ENCODE data around the gene SERTAD1.
A peak's percentile ranks its signal among the peaks of the same experiment; 100 is the strongest.
"Not testable (repeated sequence)": the region's sequence is repeated elsewhere in the genome, so short reads cannot be mapped to it uniquely, and the experiment has no call there.

Gene SERTAD1

GRCh38 chr19:40466219-40466984 is 40.6 kb upstream of the SERTAD1 start:
- TF ChIP-seq CTCF (conservative IDR thresholded peaks at IDR 0.05; ENCODE audit: low read depth, low read length): no peak
- no peak for DNase-seq (ENCODE audit: low read depth)
- peak overlapping the region; percentile 51 for H3K4me3 ChIP-seq (ENCODE audit: low read depth, low read length)

- TF ChIP-seq CTCF (conservative IDR thresholded peaks at IDR 0.05; ENCODE audit: low read depth, low read length): no peak
- peak within 1 kb of the TSS; percentile 75 for H3K4me3 ChIP-seq (ENCODE audit: low read depth, low read length)
- peak; percentile 100 for DNase-seq (ENCODE audit: low read depth)
These were observed 39.9 kb upstream of the SERTAD1 start, which contains the start of gene BLVRB for GRCh38 chr19:40465557-40466218. Gene BLVRB, minus strand, starts transcription at chr19:40465745. Its CDS starts 57 bp downstream, at chr19:40465688.

- peak overlapping the region; percentile 75 for H3K4me3 ChIP-seq (ENCODE audit: low read depth, low read length)
- TF ChIP-seq CTCF (conservative IDR thresholded peaks at IDR 0.05; ENCODE audit: low read depth, low read length): no peak
- DNase-seq (ENCODE audit: low read depth): peak; percentile 75
These were observed 39.3 kb upstream of the SERTAD1 start for GRCh38 chr19:40465025-40465556.

- DNase-seq (ENCODE audit: low read depth): peak; percentile 94
- H3K4me3 ChIP-seq (ENCODE audit: low read depth, low read length): peak overlapping the region; percentile 75
- TF ChIP-seq CTCF (conservative IDR thresholded peaks at IDR 0.05; ENCODE audit: low read depth, low read length): peak; percentile 92
These were observed 38.5 kb upstream of the SERTAD1 start for GRCh38 chr19:40464059-40465024.

- DNase-seq (ENCODE audit: low read depth): peak; percentile 23
These were observed 37.8 kb upstream of the SERTAD1 start for GRCh38 chr19:40463587-40464037.

GRCh38 chr19:40461669-40462221 is 36.0 kb upstream of the SERTAD1 start:
- no peak for TF ChIP-seq CTCF (conservative IDR thresholded peaks at IDR 0.05; ENCODE audit: low read depth, low read length)
- no peak overlapping the region for H3K4me3 ChIP-seq (ENCODE audit: low read depth, low read length)
- DNase-seq (ENCODE audit: low read depth): no peak

More at GRCh38 chr19:40463587-40464037, 37.8 kb upstream of the SERTAD1 start:
- H3K4me3 ChIP-seq (ENCODE audit: low read depth, low read length): not testable (repeated sequence)

Measured in choroid plexus epithelial cell (primary cell).